ENCODE measurements around the gene ADCY2.

Gene ADCY2

DNA sequence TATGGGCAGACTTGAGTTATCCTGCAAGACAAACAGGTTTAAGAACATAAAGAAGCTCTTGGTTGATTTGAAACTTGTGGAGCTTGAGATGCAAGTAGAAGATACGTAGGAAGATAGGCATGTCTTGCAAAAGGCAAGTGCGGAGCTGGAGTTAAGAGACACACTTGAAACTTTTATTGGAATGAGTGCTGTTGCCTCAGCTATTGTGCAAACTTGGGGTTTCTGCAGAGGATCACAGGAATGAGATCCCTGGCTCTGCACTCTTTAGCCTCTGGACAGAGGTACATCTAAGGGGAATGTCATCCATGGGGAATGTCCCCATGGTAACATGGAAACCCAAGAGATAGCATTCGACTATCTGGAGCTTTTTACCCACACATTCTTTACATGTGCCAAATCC lies 121.1 kb downstream of the ADCY2 start:
- no peak for DNase-seq

DNA sequence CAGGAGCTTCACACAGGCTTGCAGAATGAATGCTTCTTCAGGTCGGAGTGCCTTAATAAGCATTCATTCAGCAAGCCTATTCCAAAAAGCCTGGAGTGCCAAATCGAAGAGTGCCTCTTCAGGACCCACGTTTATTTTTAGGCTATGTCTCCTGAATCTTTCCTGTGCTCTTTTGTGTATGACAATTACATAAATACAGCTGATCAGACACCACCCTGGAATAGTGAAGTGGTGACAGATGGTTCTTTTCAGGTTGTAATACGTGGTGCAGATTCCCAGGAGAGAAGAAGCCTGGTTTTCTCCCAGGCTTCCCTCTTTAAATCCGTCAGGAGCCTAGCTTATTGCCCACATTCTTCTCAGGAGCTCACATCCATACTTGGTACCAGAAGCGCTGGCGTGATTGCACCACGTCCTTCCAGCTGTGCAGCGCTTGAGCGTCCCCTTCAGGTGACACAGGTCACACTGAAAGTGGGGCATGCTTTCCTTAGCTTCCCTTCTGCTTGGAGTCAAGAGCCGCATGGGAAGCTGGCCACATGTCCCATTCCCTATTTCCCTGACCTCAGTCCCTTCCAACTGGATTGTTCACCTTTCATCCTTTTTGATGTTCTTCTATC lies 123.1 kb downstream of the ADCY2 start:
- DNase-seq, result no peak

- no peak for DNase-seq
These were observed 123.6 kb downstream of the ADCY2 start for GRCh38 chr5:7519564-7519963.

- DNase-seq, result no peak
These were observed 133.9 kb downstream of the ADCY2 start for GRCh38 chr5:7529880-7530279.

GRCh38 chr5:7533941-7534340 lies 138.0 kb downstream of the ADCY2 start:
- DNase-seq, result no peak

GRCh38 chr5:7534505-7534904 lies 138.6 kb downstream of the ADCY2 start:
- DNase-seq, result no peak

GRCh38 chr5:7537573-7537972 lies 141.6 kb downstream of the ADCY2 start:
- DNase-seq, result no peak

DNA sequence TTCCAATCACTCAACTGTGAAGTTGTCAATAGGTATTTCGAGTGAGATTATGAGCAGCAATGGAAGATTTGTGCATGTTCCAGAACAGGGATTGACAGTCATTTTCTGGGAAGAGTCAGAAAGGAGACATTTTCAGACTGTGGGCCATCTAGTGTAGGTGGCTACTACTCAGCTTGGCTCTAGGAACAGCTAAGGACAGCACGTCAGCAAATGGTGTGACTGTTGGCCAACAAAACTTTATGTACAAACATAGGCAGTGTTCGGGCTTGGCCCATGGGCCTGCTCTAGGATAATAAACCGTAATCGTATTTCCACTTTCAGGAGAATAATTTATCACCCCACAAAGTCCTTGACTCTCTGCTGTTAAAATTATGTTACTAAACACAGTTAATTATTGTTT lies 143.6 kb downstream of the ADCY2 start:
- no peak for DNase-seq

DNA sequence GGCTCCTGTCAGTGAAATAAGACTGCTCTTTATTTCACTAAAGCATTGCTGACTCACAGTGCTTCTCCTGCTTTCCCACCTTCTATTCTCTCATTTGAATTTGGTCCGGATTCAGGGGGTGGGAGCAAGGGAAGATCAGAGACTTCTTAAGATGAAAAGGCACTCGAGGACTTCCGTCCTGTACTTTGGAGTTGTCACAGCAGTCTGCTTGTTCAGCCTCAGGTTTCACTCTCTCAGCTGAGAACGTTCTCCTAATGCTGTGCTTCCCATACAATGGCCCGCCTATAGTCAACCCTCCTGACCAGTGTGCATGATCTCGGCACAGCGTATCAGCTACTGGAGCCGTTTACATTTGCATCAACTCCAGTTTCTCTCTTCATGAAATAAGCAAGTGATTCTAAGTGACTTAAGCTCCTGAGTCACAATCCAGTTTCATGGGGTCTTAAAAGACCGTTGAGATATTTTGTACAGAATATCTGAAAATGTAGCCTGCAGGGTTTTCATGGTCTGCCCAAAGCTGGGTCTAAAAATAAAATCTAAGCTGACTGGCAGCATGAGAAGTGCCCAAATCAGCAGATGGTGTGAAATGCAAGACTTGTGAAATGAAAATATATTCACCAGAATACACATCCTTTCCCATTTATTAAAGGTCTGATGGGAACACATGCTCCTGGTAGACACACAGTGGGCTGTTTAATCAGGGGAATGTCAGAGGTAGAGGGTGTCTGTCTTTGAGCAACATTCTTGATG lies 145.0 kb downstream of the ADCY2 start:
- DNase-seq, result no peak

- no peak for DNase-seq
These were observed 146.0 kb downstream of the ADCY2 start for GRCh38 chr5:7541898-7542297.

DNA sequence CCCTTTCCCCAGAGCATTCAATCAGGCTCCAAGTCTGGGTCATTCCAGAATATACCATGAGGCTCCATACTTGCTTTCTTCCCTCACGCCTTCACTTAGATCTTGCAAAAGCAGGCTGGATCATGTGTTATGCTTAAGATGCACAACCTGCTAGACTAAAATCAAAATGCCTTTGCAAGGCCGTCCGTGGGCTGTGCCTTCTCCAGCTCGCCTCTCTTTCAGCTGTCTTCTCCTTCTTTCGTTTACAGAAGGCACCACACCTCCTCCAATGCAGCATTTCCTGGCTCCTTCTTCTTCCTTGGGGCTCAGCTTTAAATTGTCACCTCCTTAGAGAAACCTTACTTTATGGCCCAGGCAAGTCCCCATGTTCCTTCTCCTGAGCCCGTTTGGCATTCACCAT lies 150.6 kb downstream of the ADCY2 start:
- no peak for DNase-seq

DNA sequence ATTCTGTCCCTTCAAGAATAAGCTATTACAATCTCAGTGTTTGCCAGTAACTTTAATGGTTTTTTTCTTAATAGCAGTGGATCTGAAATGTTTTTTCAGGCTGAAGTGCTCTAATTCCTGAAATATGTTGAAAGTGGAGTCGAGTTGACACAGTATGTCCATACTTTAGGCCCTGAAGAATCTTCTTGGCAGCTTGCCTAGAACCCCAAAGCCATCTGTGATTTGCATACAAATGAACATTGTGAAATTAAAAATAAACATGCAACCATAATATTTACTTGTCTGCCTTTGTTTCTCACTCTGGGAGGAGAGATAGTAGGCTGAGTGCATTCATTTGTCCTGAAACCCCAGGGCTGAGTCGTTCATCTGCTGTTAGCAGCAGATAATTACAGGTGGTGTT lies 152.7 kb downstream of the ADCY2 start:
- DNase-seq, result no peak

- DNase-seq, result no peak
These were observed 169.6 kb downstream of the ADCY2 start for GRCh38 chr5:7565559-7565958.

GRCh38 chr5:7576023-7576715 lies 180.2 kb downstream of the ADCY2 start:
- no peak for DNase-seq

GRCh38 chr5:7577381-7577780 lies 181.4 kb downstream of the ADCY2 start:
- no peak for DNase-seq

DNA sequence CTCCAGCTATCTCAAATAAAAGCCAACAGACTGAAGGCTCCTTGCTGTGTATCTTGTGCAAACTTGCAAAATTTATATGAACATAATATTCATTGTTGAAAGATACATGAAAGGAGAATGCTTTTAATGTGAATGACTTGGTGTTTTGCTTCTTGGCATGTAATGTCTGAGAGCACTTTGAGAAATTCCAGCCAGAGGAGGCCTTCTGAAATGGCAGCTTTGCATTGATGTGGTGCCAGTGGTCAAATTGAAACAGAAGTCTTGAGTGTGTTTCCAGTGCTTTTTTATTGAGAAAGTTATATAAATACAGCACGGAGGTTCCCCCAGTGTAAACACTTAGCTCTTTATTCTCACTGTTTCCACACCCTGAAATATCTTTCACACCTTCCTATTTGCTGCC lies 182.1 kb downstream of the ADCY2 start:
- no peak for DNase-seq

- no peak for DNase-seq
These were observed 188.8 kb downstream of the ADCY2 start for GRCh38 chr5:7584749-7585148.

- no peak for DNase-seq
These were observed 189.9 kb downstream of the ADCY2 start for GRCh38 chr5:7585807-7586206.

- no peak for DNase-seq
These were observed 190.5 kb downstream of the ADCY2 start for GRCh38 chr5:7586480-7586879.

GRCh38 chr5:7589800-7590199 lies 193.9 kb downstream of the ADCY2 start:
- DNase-seq, result no peak

DNA sequence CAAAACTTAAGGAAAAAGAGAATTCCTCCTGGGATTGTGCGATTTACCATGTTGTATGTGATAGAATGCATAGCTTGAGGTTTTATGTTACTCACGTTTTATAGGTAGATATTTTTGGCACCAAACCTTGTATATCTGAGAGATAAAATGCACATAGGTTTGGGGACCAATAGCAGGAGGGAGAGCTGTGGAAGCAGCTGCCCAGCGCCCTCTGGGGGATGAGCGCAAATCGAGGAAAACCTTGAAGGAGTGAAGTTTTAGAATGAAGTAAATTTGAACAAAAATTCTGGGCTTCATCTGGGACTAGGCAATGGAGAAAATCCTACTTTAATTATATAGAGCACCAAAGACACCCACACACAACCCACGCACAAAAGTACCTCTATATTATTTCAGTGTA lies 197.0 kb downstream of the ADCY2 start:
- DNase-seq, result peak; percentile 3

DNA sequence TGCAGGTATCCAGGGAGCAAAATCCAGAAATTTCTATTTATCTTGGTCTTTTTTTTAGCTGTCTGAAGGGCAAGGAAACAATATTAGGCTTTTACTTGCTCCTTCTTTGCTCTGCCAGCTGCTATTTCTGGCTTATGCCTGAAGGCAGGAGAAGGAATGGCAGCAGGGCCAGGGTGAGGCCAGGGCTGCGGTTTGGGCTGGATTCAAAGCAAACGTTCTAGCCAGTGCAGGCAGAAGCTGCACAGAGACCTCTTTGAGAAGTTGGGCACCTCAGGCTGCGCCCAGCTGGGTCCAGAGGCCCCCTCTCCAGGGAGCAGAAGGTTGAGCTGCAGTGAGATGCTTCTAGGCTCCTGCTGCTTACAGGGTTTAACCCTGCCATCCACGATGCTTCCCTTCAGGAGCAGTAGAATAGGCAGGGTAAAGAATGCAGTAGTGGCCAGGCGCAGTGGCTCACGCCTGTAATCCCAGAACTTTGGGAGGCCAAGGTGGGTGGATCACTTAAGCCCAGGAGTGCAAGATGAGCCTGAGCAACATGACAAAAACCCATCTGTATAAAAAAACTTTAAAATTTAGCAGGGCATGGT lies 201.2 kb downstream of the ADCY2 start:
- no peak for DNase-seq

DNA sequence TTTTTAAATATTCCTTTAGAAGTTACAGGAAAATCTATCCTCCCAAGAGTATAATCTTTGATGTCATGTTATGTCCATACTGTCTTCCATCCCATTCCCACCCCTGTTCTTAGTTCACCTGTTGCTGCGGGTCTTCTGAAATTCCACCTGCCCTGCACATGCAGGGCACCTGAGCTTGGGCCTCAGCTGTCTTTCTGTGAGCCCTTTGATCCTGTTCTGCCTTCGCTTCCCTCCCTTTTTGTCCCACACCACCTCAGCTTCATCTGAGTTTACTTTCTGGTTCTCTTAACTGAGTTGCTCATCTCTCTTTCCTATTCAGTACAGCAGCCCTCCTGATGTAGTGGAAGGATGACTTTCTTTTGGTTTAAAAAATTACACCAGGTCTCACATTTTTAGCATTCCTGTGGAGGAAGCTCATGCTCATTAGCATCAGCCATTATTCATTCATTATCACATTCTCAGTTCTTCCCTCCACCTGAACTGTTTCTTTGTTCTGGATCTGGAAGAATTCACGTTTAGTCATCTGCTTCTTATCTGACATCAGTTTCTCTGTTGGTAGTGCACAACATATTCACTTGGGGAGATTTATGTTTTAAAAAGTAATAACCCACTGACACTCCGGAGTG lies 211.0 kb downstream of the ADCY2 start:
- no peak for DNase-seq
